H1 (cell line): ENCODE data around the gene RCOR2. TPM values are rescaled to one million over a fixed set of nuclear protein-coding genes. Genes with fewer than 3 reads are reported as not detected.

Source experiments
- HDAC6 ChIP-seq: IDR thresholded peaks from one replicate; pipeline ENCODE4 v1.7.1; 2012; ENCODE audit warnings: low read depth, mild to moderate bottlenecking, inconsistent platforms, low read length, moderate library complexity
- polyA plus RNA-seq, 7 experiments: library from polyadenylated mRNA; depleted of rRNA in 3 of 7; stranded (reverse) in 5 of 7; unstranded in 2 of 7; fragments of >200 nt in 5 of 7; fragments of 200-250 nt in 2 of 7; gene quantifications; 1 replicate in 5 of 7; 2 replicates in 1 of 7; 4 replicates in 1 of 7; pipeline versions ENCODE4 v1.2.1 to v1.2.3, GENCODE V29; 2011 to 2013; ENCODE audit warnings: missing spikeins in 2 of 7, mixed read lengths in 2 of 7
- total RNA-seq: library from RNA; stranded (reverse); fragmentation: NEBNext Ultra II Directional; extraction: Animal tissue kit (Norgen Biotek cat#: 25700); gene quantifications from 2 replicates; pipeline ENCODE4 v1.2.1, GENCODE V29; 2021
- TF ChIP-seq, protein P1 (sequence below): fragments of 300-600 bp; sonication (generic); IDR thresholded peaks from 2 replicates; pipeline ENCODE4 v1.7.1; 2012; ENCODE audit warnings: low read length, moderate library complexity, mild to moderate bottlenecking, inconsistent platforms; ENCODE audit not compliant: insufficient replicate concordance

Gene RCOR2
- total and polyA plus RNA-seq, 2 of the 8 experiments (the other 6 are each of a cell fraction or from before 2014, with no cell fraction given) = 54.6 to 78.0 TPM

- TF ChIP-seq, protein P1, sequence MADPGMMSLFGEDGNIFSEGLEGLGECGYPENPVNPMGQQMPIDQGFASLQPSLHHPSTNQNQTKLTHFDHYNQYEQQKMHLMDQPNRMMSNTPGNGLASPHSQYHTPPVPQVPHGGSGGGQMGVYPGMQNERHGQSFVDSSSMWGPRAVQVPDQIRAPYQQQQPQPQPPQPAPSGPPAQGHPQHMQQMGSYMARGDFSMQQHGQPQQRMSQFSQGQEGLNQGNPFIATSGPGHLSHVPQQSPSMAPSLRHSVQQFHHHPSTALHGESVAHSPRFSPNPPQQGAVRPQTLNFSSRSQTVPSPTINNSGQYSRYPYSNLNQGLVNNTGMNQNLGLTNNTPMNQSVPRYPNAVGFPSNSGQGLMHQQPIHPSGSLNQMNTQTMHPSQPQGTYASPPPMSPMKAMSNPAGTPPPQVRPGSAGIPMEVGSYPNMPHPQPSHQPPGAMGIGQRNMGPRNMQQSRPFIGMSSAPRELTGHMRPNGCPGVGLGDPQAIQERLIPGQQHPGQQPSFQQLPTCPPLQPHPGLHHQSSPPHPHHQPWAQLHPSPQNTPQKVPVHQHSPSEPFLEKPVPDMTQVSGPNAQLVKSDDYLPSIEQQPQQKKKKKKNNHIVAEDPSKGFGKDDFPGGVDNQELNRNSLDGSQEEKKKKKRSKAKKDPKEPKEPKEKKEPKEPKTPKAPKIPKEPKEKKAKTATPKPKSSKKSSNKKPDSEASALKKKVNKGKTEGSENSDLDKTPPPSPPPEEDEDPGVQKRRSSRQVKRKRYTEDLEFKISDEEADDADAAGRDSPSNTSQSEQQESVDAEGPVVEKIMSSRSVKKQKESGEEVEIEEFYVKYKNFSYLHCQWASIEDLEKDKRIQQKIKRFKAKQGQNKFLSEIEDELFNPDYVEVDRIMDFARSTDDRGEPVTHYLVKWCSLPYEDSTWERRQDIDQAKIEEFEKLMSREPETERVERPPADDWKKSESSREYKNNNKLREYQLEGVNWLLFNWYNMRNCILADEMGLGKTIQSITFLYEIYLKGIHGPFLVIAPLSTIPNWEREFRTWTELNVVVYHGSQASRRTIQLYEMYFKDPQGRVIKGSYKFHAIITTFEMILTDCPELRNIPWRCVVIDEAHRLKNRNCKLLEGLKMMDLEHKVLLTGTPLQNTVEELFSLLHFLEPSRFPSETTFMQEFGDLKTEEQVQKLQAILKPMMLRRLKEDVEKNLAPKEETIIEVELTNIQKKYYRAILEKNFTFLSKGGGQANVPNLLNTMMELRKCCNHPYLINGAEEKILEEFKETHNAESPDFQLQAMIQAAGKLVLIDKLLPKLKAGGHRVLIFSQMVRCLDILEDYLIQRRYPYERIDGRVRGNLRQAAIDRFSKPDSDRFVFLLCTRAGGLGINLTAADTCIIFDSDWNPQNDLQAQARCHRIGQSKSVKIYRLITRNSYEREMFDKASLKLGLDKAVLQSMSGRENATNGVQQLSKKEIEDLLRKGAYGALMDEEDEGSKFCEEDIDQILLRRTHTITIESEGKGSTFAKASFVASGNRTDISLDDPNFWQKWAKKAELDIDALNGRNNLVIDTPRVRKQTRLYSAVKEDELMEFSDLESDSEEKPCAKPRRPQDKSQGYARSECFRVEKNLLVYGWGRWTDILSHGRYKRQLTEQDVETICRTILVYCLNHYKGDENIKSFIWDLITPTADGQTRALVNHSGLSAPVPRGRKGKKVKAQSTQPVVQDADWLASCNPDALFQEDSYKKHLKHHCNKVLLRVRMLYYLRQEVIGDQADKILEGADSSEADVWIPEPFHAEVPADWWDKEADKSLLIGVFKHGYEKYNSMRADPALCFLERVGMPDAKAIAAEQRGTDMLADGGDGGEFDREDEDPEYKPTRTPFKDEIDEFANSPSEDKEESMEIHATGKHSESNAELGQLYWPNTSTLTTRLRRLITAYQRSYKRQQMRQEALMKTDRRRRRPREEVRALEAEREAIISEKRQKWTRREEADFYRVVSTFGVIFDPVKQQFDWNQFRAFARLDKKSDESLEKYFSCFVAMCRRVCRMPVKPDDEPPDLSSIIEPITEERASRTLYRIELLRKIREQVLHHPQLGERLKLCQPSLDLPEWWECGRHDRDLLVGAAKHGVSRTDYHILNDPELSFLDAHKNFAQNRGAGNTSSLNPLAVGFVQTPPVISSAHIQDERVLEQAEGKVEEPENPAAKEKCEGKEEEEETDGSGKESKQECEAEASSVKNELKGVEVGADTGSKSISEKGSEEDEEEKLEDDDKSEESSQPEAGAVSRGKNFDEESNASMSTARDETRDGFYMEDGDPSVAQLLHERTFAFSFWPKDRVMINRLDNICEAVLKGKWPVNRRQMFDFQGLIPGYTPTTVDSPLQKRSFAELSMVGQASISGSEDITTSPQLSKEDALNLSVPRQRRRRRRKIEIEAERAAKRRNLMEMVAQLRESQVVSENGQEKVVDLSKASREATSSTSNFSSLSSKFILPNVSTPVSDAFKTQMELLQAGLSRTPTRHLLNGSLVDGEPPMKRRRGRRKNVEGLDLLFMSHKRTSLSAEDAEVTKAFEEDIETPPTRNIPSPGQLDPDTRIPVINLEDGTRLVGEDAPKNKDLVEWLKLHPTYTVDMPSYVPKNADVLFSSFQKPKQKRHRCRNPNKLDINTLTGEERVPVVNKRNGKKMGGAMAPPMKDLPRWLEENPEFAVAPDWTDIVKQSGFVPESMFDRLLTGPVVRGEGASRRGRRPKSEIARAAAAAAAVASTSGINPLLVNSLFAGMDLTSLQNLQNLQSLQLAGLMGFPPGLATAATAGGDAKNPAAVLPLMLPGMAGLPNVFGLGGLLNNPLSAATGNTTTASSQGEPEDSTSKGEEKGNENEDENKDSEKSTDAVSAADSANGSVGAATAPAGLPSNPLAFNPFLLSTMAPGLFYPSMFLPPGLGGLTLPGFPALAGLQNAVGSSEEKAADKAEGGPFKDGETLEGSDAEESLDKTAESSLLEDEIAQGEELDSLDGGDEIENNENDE = no peak
- TF ChIP-seq HDAC6 = no peak
- TF ChIP-seq, all 59 proteins: peak for 3
Measured at GRCh38 chr11:63914896-63915691, 1.9 kb downstream of the RCOR2 start (continued).
